Ascending aorta (tissue), 2 donors: ENCODE results near the gene DDX10. TPM values are rescaled to one million over a fixed set of nuclear protein-coding genes. Genes with fewer than 3 reads are reported as not detected.
"Not testable (repeated sequence)": the region's sequence is repeated elsewhere in the genome, so short reads cannot be mapped to it uniquely, and the experiment has no call there.

Experiments
- DNase-seq, 2 donors: peaks; one replicate each; pipeline ENCODE4 v3.0.0-alpha.2; 2019; ENCODE audit warnings: low spot score in 2 of 2
- H3K27ac ChIP-seq, 2 donors: fragments of 200-600 bp; sonication (generic); one replicate each; pipeline ENCODE4 v1.5.1; 2016 to 2017; ENCODE audit warnings: mild to moderate bottlenecking in 1 of 2
- H3K27me3 ChIP-seq: fragments of 200-600 bp; sonication (generic); one replicate; pipeline ENCODE4 v1.5.1; 2017
- H3K36me3 ChIP-seq, 2 donors: fragments of 200-600 bp; sonication (generic); one replicate each; pipeline ENCODE4 v1.5.1; 2016
- H3K4me1 ChIP-seq, 2 donors: fragments of 200-600 bp; sonication (generic); one replicate each; pipeline ENCODE4 v1.5.1; 2016 to 2017; ENCODE audit warnings: mild to moderate bottlenecking in 1 of 2
- H3K4me3 ChIP-seq, 2 donors: fragments of 200-600 bp; sonication (generic); one replicate each; pipeline ENCODE4 v1.5.1; 2016 to 2017; ENCODE audit warnings: mild to moderate bottlenecking in 1 of 2
- H3K9me3 ChIP-seq, 2 donors: fragments of 200-600 bp; sonication (generic); one replicate each; pipeline ENCODE4 v1.5.1; 2016
- intact Hi-C: fragments of 100-400 bp; cut with DNase I; formaldehyde crosslinking; loops from one replicate; pipeline ENCODE4 v1.15.1; 2023
- total RNA-seq: library from RNA; depleted of rRNA; stranded (reverse); fragments of >200 nt; gene quantifications from one replicate; pipeline ENCODE4 v1.1.0, GENCODE V29; 2016
- TF ChIP-seq, protein P1 (sequence below), 3 experiments: fragments of 200-600 bp in 2 of 3; fragments of 450-650 bp in 1 of 3; sonication (generic) in 2 of 3; IDR thresholded peaks; one replicate each; pipeline ENCODE4 v1.5.1; 2016 to 2019; ENCODE audit warnings: antibody characterized with exemption in 3 of 3, mild to moderate bottlenecking in 1 of 3, moderate library complexity in 1 of 3

Gene DDX10
- total RNA-seq, 1 donor from 2014 or later: 21.9 TPM

DNA sequence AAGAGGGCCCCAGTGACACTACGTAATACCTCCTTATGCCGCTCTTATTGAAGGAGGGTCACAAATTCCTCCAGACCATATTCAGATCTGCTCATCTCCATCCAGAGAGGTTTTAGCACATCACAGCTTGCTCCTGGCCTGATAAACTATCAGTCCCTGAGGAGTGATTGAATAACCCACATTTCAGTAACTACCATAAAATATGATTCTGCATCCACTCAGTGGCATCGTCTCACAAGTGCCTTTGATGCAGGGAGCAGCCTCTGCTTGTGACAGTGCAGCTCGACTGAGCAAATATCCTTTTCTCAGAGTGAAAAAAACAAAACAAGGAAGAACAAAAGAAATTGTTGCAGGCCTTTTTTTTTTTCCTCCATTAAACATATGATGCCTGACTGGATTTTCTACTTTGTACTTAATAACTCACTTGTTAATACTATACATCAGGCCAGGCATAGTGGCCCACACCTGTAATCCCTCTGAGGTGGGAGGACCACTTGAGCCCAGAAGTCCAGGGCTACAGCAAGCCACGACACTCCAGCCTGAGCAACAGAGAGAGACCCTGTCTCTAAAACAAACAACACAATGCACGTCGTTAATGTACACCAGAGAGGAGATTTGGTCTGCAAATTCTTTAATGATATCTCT, 64.5 kb downstream of the DDX10 start:
- intact Hi-C loops: no loop called here
- H3K27ac ChIP-seq: no peak overlapping the region
- H3K27me3 ChIP-seq: no peaks in the 10 kb centered on the region
- peaks cover 0 to 11% of the 10 kb centered on the region in 2 donors for H3K36me3 ChIP-seq
- H3K4me3 ChIP-seq: no peak overlapping the region
- H3K4me1 ChIP-seq: no peaks in the 10 kb centered on the region
- H3K9me3 ChIP-seq: peaks cover 0 to 5% of the 10 kb centered on the region in 2 donors
- TF ChIP-seq, protein P1, sequence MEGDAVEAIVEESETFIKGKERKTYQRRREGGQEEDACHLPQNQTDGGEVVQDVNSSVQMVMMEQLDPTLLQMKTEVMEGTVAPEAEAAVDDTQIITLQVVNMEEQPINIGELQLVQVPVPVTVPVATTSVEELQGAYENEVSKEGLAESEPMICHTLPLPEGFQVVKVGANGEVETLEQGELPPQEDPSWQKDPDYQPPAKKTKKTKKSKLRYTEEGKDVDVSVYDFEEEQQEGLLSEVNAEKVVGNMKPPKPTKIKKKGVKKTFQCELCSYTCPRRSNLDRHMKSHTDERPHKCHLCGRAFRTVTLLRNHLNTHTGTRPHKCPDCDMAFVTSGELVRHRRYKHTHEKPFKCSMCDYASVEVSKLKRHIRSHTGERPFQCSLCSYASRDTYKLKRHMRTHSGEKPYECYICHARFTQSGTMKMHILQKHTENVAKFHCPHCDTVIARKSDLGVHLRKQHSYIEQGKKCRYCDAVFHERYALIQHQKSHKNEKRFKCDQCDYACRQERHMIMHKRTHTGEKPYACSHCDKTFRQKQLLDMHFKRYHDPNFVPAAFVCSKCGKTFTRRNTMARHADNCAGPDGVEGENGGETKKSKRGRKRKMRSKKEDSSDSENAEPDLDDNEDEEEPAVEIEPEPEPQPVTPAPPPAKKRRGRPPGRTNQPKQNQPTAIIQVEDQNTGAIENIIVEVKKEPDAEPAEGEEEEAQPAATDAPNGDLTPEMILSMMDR (IDR thresholded peaks at IDR 0.05): no peak
- no peak for DNase-seq

GRCh38 chr11:108732395-108732794, 67.5 kb downstream of the DDX10 start:
- H3K4me1 ChIP-seq: no peaks in the 10 kb centered on the region
- intact Hi-C loops: no loop called here
- no peak overlapping the region for H3K4me3 ChIP-seq
- TF ChIP-seq, protein P1 (IDR thresholded peaks at IDR 0.05): no peak
- H3K27me3 ChIP-seq: no peaks in the 10 kb centered on the region
- no peak for DNase-seq
- H3K36me3 ChIP-seq: no peaks in the 10 kb centered on the region
- no peaks in the 10 kb centered on the region for H3K9me3 ChIP-seq
- H3K27ac ChIP-seq: no peak overlapping the region

DNA sequence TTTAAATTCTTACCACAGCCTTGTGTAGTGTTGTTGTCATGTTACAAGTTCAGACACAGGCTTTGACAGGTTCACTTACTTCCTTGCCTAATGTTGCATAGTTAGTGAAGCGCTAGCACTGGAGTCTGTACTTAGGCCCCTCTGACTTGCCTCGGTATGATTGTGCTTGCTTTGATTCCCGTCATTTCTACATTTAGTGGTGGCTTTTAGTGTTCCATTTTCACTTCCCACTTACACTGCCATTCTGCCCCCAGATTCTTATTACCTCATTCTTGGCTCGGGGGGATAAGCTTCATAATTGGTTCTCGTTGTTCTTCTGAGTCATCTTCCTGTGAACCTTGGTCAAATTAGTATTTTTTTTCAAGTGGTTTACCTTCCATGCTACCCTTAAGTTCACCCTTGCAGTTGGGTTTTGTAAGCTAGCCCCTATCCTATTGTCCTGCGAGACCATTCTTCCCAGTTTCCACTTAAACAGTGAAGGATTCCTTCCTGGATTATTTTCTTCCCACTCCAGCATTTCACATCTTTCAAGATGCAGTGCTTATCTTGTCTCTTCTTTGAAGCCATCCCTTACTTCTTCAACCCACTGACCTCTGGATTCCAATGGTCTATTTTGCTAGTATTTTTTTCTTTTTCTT, 68.7 kb downstream of the DDX10 start:
- Histone ChIP-seq H3K9me3 (no peaks in the 10 kb centered on the region), H3K4me3 (no peak overlapping the region), H3K27me3 (no peaks in the 10 kb centered on the region), H3K4me1 (no peaks in the 10 kb centered on the region), H3K36me3 (no peaks in the 10 kb centered on the region), H3K27ac (no peak overlapping the region)
- TF ChIP-seq, protein P1 (IDR thresholded peaks at IDR 0.05): no peak
- intact Hi-C loops: no loop called here
- no peak for DNase-seq

DNA sequence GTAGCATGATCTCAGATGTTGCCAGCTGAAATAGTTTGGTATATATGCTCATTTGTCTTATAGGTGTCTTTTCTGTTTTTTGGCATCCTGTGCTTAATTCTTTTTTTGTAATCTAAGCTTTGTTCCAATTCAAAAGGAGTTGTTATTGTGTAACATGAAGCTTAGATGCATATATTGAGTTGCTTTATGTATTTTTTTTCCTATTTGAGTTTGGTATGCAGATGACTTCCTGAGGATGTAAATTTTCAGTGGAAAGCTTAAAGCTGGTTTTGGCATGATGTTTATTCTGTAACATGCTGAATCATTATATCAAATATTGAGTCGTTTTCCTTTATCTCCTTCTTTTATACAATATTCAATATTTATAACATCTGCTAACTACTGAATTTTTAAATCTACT, 69.4 kb downstream of the DDX10 start:
- H3K4me3 ChIP-seq: no peak overlapping the region
- TF ChIP-seq, protein P1 (IDR thresholded peaks at IDR 0.05): no peak
- H3K36me3 ChIP-seq: no peaks in the 10 kb centered on the region
- intact Hi-C loops: no loop called here
- no peak overlapping the region for H3K27ac ChIP-seq
- no peaks in the 10 kb centered on the region for H3K27me3 ChIP-seq
- H3K4me1 ChIP-seq: no peaks in the 10 kb centered on the region
- DNase-seq: no peak
- no peaks in the 10 kb centered on the region for H3K9me3 ChIP-seq

DNA sequence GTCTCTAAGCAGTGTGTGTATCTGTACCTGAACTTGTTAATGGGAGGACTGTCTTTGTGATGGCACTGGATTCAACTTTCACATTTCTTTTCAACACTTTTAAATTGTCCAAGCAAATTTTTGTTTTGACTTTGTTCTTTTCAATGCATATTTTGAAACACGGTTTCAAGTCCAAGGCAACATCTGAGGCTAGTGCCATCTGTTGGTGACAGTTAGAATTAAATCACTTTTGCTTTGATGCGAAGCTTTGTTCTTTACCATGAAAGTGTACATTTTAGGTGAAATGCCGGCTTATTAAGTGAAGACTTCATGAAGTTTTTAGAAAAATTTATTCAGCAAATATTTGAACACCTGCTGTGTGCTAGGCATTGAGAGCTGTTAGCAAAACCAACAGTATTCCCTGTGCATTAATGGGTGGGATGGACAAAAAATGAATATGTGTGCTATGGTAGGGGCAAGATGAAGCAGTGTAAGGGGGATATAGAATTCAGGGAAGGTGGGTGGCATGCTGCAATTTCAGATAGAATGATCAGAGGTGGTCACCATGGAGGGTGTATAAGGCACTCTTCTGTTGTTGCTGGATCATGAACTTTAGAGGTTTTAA, 70.2 kb downstream of the DDX10 start:
- TF ChIP-seq, protein P1 (IDR thresholded peaks at IDR 0.05): peak in 2 of 3 experiments; percentile 8 to 30
- intact Hi-C loops: no loop called here
- Histone ChIP-seq H3K27ac (no peak overlapping the region), H3K9me3 (no peaks in the 10 kb centered on the region), H3K36me3 (no peaks in the 10 kb centered on the region), H3K4me1 (no peaks in the 10 kb centered on the region), H3K27me3 (no peaks in the 10 kb centered on the region), H3K4me3 (no peak overlapping the region)
- DNase-seq: no peak

DNA sequence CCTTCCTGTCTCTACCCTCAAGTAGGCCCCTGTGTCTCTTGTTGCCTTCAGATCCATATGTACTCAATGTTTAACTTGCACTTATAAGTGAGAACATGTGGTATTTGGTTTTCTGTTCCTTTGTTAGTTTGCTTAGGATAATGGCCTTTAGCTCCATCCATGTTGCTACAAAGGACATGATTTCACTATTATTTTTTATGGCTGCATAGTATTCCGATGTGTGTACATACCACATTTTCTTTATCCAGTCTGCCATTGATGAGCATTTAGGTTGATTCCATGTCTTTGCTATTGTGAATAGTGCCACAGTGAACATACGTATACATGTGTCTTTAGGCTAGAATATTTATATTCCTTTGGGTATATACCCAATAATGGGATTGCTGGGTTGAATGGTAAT, 75.3 kb downstream of the DDX10 start:
- intact Hi-C loops, H3K27me3 ChIP-seq, H3K9me3 ChIP-seq, H3K27ac ChIP-seq, H3K4me3 ChIP-seq, H3K4me1 ChIP-seq, H3K36me3 ChIP-seq, DNase-seq: not testable (repeated sequence)
